ES-I3 (cell line): ENCODE results near the gene CMC4.
A peak's percentile ranks its signal among the peaks of the same experiment; 100 is the strongest.

Source experiments
- H3K36me3 ChIP-seq: 2 replicates; pipeline ENCODE4 v1.6.1; 2013; ENCODE audit warnings: mild to moderate bottlenecking, low read length, control low read depth, moderate library complexity; ENCODE audit not compliant: insufficient read depth
- H3K4me1 ChIP-seq: 2 replicates; pipeline ENCODE4 v1.6.1; 2013; ENCODE audit warnings: mild to moderate bottlenecking, control low read depth, low read length; ENCODE audit not compliant: insufficient read depth
- H3K9ac ChIP-seq: 2 replicates; pipeline ENCODE4 v1.6.1; 2013; ENCODE audit warnings: low read depth, mild to moderate bottlenecking, low read length, moderate library complexity
- H3K9me3 ChIP-seq: 2 replicates; pipeline ENCODE4 v1.6.1; 2013; ENCODE audit warnings: mild to moderate bottlenecking, low read length, moderate library complexity; ENCODE audit not compliant: control insufficient read depth, insufficient read depth

The CMC4 gene

GRCh38 chrX:155068165-155068564 is 2.8 kb downstream of the CMC4 start:
- Histone ChIP-seq H3K36me3 (no peaks in the 10 kb centered on the region; the same call in 1 of the 2 replicates), H3K9me3 (no peaks in the 10 kb centered on the region), H3K9ac (no peak overlapping the region), H3K4me1 (peaks cover 9% of the 10 kb centered on the region; the same call in 1 of the 2 replicates)

- Histone ChIP-seq H3K36me3 (no peaks in the 10 kb centered on the region), H3K9ac (no peak overlapping the region), H3K9me3 (no peaks in the 10 kb centered on the region), H3K4me1 (peaks cover 9% of the 10 kb centered on the region; the same call in 1 of the 2 replicates)
These were observed 5.8 kb downstream of the CMC4 start for GRCh38 chrX:155065035-155065734.

- H3K9ac ChIP-seq, result no peak overlapping the region
- H3K36me3 ChIP-seq, result no peaks in the 10 kb centered on the region
- peaks cover 10% of the 10 kb centered on the region; the same call in 1 of the 2 replicates for H3K4me1 ChIP-seq
- H3K9me3 ChIP-seq, result no peaks in the 10 kb centered on the region
These were observed 9.2 kb downstream of the CMC4 start for GRCh38 chrX:155061760-155062159.

- Histone ChIP-seq H3K9me3 (no peaks in the 10 kb centered on the region), H3K9ac (peak overlapping the region; percentile 29; the same call in 1 of the 2 replicates), H3K4me1 (0 out of 2 replicates have a peak, but pooled peaks cover 7% of the 10 kb centered on the region), H3K36me3 (no peaks in the 10 kb centered on the region)
These were observed 13.8 kb downstream of the CMC4 start for GRCh38 chrX:155056877-155057792.

GRCh38 chrX:155056471-155056870 is 14.5 kb downstream of the CMC4 start:
- H3K36me3 ChIP-seq, result no peaks in the 10 kb centered on the region
- no peak overlapping the region for H3K9ac ChIP-seq
- no peaks in the 10 kb centered on the region for H3K9me3 ChIP-seq

GRCh38 chrX:155055494-155055893 is 15.4 kb downstream of the CMC4 start:
- Histone ChIP-seq H3K36me3 (no peaks in the 10 kb centered on the region), H3K9me3 (no peaks in the 10 kb centered on the region), H3K9ac (no peak overlapping the region), H3K4me1 (0 out of 2 replicates have a peak, but pooled peaks cover 7% of the 10 kb centered on the region)

More at GRCh38 chrX:155056471-155056870, 14.5 kb downstream of the CMC4 start:
- 0 out of 2 replicates have a peak, but pooled peaks cover 7% of the 10 kb centered on the region for H3K4me1 ChIP-seq

GRCh38 chrX:155054255-155054654 is 16.7 kb downstream of the CMC4 start:
- Histone ChIP-seq H3K4me1 (0 out of 2 replicates have a peak, but pooled peaks cover 7% of the 10 kb centered on the region), H3K9me3 (no peaks in the 10 kb centered on the region), H3K9ac (no peak overlapping the region)

GRCh38 chrX:155053656-155054055 is 17.3 kb downstream of the CMC4 start:
- Histone ChIP-seq H3K4me1 (0 out of 2 replicates have a peak, but pooled peaks cover 7% of the 10 kb centered on the region), H3K36me3 (no peaks in the 10 kb centered on the region), H3K9me3 (no peaks in the 10 kb centered on the region), H3K9ac (no peak overlapping the region)

More at GRCh38 chrX:155054255-155054654, 16.7 kb downstream of the CMC4 start:
- H3K36me3 ChIP-seq, result no peaks in the 10 kb centered on the region

- no peaks in the 10 kb centered on the region for H3K36me3 ChIP-seq
- no peak overlapping the region for H3K9ac ChIP-seq
- H3K4me1 ChIP-seq, result 0 out of 2 replicates have a peak, but pooled peaks cover 7% of the 10 kb centered on the region
- no peaks in the 10 kb centered on the region for H3K9me3 ChIP-seq
These were observed 18.0 kb downstream of the CMC4 start for GRCh38 chrX:155052738-155053498.

- no peaks in the 10 kb centered on the region for H3K36me3 ChIP-seq
- H3K9me3 ChIP-seq, result no peaks in the 10 kb centered on the region
- H3K9ac ChIP-seq, result no peak overlapping the region
- no peaks in the 10 kb centered on the region for H3K4me1 ChIP-seq
These were observed 21.8 kb downstream of the CMC4 start for GRCh38 chrX:155048977-155049619.

- H3K9ac ChIP-seq, result no peak overlapping the region
- H3K9me3 ChIP-seq, result no peaks in the 10 kb centered on the region
- H3K4me1 ChIP-seq, result no peaks in the 10 kb centered on the region
- no peaks in the 10 kb centered on the region for H3K36me3 ChIP-seq
These were observed 24.0 kb downstream of the CMC4 start for GRCh38 chrX:155046811-155047528.

GRCh38 chrX:155046129-155046810 is 24.7 kb downstream of the CMC4 start:
- Histone ChIP-seq H3K4me1 (no peaks in the 10 kb centered on the region), H3K36me3 (no peaks in the 10 kb centered on the region), H3K9me3 (no peaks in the 10 kb centered on the region), H3K9ac (no peak overlapping the region)

- no peaks in the 10 kb centered on the region for H3K9me3 ChIP-seq
These were observed 35.2 kb downstream of the CMC4 start for GRCh38 chrX:155035688-155036087.

More at GRCh38 chrX:155035688-155036087, 35.2 kb downstream of the CMC4 start:
- Histone ChIP-seq H3K4me1 (no peaks in the 10 kb centered on the region), H3K36me3 (no peaks in the 10 kb centered on the region), H3K9ac (no peak overlapping the region)
